Thyroid gland (tissue), 4 donors: ENCODE results near the gene ZBTB7C. TPM values are rescaled to one million over a fixed set of nuclear protein-coding genes. Genes with fewer than 3 reads are reported as not detected.

ENCODE experiments used
- DNase-seq, 2 donors: peaks; one replicate each; pipeline ENCODE4 v3.0.0-alpha.2; 2019
- H3K27ac ChIP-seq, 3 donors: fragments of 200-600 bp; sonication (generic); 1 replicate in 2 of 3; 2 replicates in 1 of 3; pipeline ENCODE4 v1.5.1; 2016 to 2019; ENCODE audit warnings: mild to moderate bottlenecking in 1 of 3, moderate library complexity in 1 of 3
- H3K27me3 ChIP-seq: fragments of 200-600 bp; sonication (generic); one replicate; pipeline ENCODE4 v1.5.1; 2019
- H3K36me3 ChIP-seq, 2 donors: fragments of 200-600 bp; sonication (generic); one replicate each; pipeline ENCODE4 v1.5.1; 2016 to 2019
- H3K4me1 ChIP-seq, 2 donors: fragments of 200-600 bp; sonication (generic); one replicate each; pipeline ENCODE4 v1.5.1; 2017 to 2019
- H3K4me3 ChIP-seq, 3 donors: fragments of 200-600 bp; sonication (generic); replicated peaks in 1 of 3; 1 replicate in 2 of 3; 2 replicates in 1 of 3; pipeline ENCODE4 v1.5.1; 2016; ENCODE audit warnings: mild to moderate bottlenecking in 1 of 3
- H3K9me3 ChIP-seq: fragments of 200-600 bp; sonication (generic); one replicate; pipeline ENCODE4 v1.5.1; 2017
- CTCF ChIP-seq, 6 experiments: fragments of 200-600 bp in 3 of 6; fragments of 450-650 bp in 3 of 6; sonication (generic) in 3 of 6; IDR thresholded peaks; one replicate each; pipeline ENCODE4 v1.5.1; 2016 to 2019; ENCODE audit warnings: antibody characterized with exemption in 6 of 6, mild to moderate bottlenecking in 2 of 6, inconsistent platforms in 1 of 6, moderate library complexity in 1 of 6
- POLR2A ChIP-seq, 2 donors: fragments of 450-650 bp; IDR thresholded peaks; one replicate each; pipeline ENCODE4 v1.6.1; 2017; ENCODE audit warnings: antibody characterized with exemption in 2 of 2, mild to moderate bottlenecking in 2 of 2, moderate library complexity in 1 of 2
- WGBS, 2 donors: methylation state at CpG; one replicate each; pipeline ENCODE4 v1.1.5; 2017; 5-methylcytosine and 5-hydroxymethylcytosine counted together
- intact Hi-C: fragments of 100-400 bp; cut with DNase I; formaldehyde crosslinking; loops from one replicate; pipeline ENCODE4 v1.15.1; 2023
- total RNA-seq, 4 donors: library from RNA; depleted of rRNA; stranded (reverse); fragments of >200 nt; gene quantifications; one replicate each; pipeline ENCODE4 v1.2.3, GENCODE V29; 2016

Gene ZBTB7C
- total RNA-seq, 4 donors from 2014 or later = 41.7 to 66.7 (median 49.5) TPM

DNA sequence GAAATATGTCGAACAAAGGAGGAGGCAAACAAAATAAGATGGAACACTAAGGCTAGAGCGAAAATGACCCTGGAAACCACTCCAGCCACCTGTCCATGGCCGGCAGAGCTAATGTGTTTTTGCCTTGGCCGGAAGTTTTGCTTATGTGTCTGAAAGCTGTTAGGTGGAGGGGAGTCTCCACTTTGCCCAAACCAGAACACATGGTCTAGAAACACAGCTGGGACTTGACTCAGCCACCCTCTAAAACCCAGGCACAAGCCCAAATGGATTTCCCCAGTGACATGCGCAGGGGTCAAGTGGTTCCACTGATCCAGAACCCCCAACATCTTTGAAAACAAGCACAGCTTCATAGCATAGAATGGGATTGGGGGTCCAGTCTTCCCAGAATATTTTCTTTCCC is 159.3 kb downstream of the ZBTB7C start:
- Histone ChIP-seq H3K27ac (no peak overlapping the region), H3K4me3 (no peak overlapping the region), H3K9me3 (no peaks in the 10 kb centered on the region), H3K4me1 (peaks cover 0 to 3% of the 10 kb centered on the region in 2 donors), H3K36me3 (no peaks in the 10 kb centered on the region), H3K27me3 (no peaks in the 10 kb centered on the region)
- TF ChIP-seq POLR2A (IDR thresholded peaks at IDR 0.05) (no peak), CTCF (IDR thresholded peaks at IDR 0.05) (no peak)
- no peak for DNase-seq
- WGBS, 2 donors = 72 to 78% methylated on average over 5 of the region's 5 CpGs
- intact Hi-C loops = no loop called here

GRCh38 chr18:48244530-48244929 is 164.7 kb downstream of the ZBTB7C start:
- H3K27me3 ChIP-seq = no peaks in the 10 kb centered on the region
- H3K9me3 ChIP-seq = no peaks in the 10 kb centered on the region
- H3K4me3 ChIP-seq = no peak overlapping the region
- DNase-seq = no peak
- TF ChIP-seq CTCF (IDR thresholded peaks at IDR 0.05) (no peak), POLR2A (IDR thresholded peaks at IDR 0.05) (no peak)
- no peak overlapping the region for H3K27ac ChIP-seq
- intact Hi-C loops = no loop called here
- no peaks in the 10 kb centered on the region for H3K36me3 ChIP-seq
- H3K4me1 ChIP-seq = no peaks in the 10 kb centered on the region

- no peak overlapping the region for H3K4me3 ChIP-seq
- no peak for DNase-seq
- peaks cover 3 to 19% of the 10 kb centered on the region in 2 donors for H3K4me1 ChIP-seq
- H3K9me3 ChIP-seq = no peaks in the 10 kb centered on the region
- H3K27ac ChIP-seq = no peak overlapping the region
- WGBS, 2 donors = 63 to 65% methylated on average over 3 of the region's 3 CpGs
- intact Hi-C loops = no loop called here
- no peaks in the 10 kb centered on the region for H3K36me3 ChIP-seq
- TF ChIP-seq CTCF (IDR thresholded peaks at IDR 0.05) (no peak), POLR2A (IDR thresholded peaks at IDR 0.05) (no peak)
- no peaks in the 10 kb centered on the region for H3K27me3 ChIP-seq
These were observed 170.5 kb downstream of the ZBTB7C start for GRCh38 chr18:48238636-48239035.

DNA sequence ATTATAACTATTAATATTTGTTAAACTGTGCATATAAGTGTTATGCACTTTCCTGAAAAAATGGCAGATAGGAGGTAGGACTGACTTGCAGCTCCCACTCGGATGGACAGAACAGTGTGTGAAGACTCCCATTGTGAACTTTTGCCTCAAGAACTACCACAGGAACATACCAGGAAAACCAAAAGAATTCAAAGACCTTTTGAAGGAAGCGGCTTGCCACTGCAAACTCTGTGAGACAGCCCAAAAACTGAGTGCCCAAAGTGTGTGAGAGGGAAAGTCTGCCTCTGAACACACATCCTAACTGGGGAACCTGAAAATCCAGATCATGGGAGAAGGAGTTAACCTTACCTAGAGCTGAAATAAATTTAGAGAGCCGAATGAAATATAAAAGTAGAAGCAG is 171.0 kb downstream of the ZBTB7C start:
- no peak for DNase-seq
- H3K4me3 ChIP-seq = no peak overlapping the region
- 73 to 82% methylated on average over 3 of the region's 3 CpGs for WGBS, 2 donors
- H3K4me1 ChIP-seq = peaks cover 6 to 23% of the 10 kb centered on the region in 2 donors
- H3K27me3 ChIP-seq = no peaks in the 10 kb centered on the region
- H3K9me3 ChIP-seq = no peaks in the 10 kb centered on the region
- TF ChIP-seq CTCF (IDR thresholded peaks at IDR 0.05) = no peak
- no peak for TF ChIP-seq POLR2A (IDR thresholded peaks at IDR 0.05)
- H3K36me3 ChIP-seq = no peaks in the 10 kb centered on the region
- intact Hi-C loops = no loop called here
- no peak overlapping the region for H3K27ac ChIP-seq

GRCh38 chr18:48236822-48237221 is 172.4 kb downstream of the ZBTB7C start:
- no peaks in the 10 kb centered on the region for H3K9me3 ChIP-seq
- DNase-seq = no peak
- WGBS, 2 donors = 73 to 81% methylated on average over 2 of the region's 2 CpGs
- H3K27ac ChIP-seq = no peak overlapping the region
- H3K4me3 ChIP-seq = no peak overlapping the region
- TF ChIP-seq POLR2A (IDR thresholded peaks at IDR 0.05) (no peak), CTCF (IDR thresholded peaks at IDR 0.05) (no peak)
- no peaks in the 10 kb centered on the region for H3K36me3 ChIP-seq
- no peaks in the 10 kb centered on the region for H3K27me3 ChIP-seq
- intact Hi-C loops = no loop called here
- H3K4me1 ChIP-seq = peaks cover 6 to 23% of the 10 kb centered on the region in 2 donors
